Right forelimb (tissue), 1 donor: ENCODE data around the gene PLEK2.

Experiments used
- DNase-seq: peaks from one replicate; pipeline ENCODE4 v3.0.0-alpha.2; 2018

The PLEK2 gene

GRCh38 chr14:67396381-67396970 lies 15.5 kb downstream of the PLEK2 start:
- no peak for DNase-seq

GRCh38 chr14:67395876-67396189 lies 16.1 kb downstream of the PLEK2 start:
- DNase-seq, result no peak

GRCh38 chr14:67395086-67395875 lies 16.7 kb downstream of the PLEK2 start:
- DNase-seq, result no peak

GRCh38 chr14:67393689-67394088 lies 18.3 kb downstream of the PLEK2 start:
- no peak for DNase-seq

- no peak for DNase-seq
These were observed 19.2 kb downstream of the PLEK2 start for GRCh38 chr14:67392800-67393199.

GRCh38 chr14:67392123-67392522 lies 19.8 kb downstream of the PLEK2 start:
- no peak for DNase-seq

- no peak for DNase-seq
These were observed 20.7 kb downstream of the PLEK2 start for GRCh38 chr14:67391268-67391667.

- DNase-seq, result no peak
These were observed 22.0 kb downstream of the PLEK2 start for GRCh38 chr14:67389811-67390534.

- no peak for DNase-seq
These were observed 22.7 kb downstream of the PLEK2 start for GRCh38 chr14:67389275-67389674.

GRCh38 chr14:67387195-67387594 lies 24.8 kb downstream of the PLEK2 start:
- no peak for DNase-seq

- DNase-seq, result no peak
These were observed 26.3 kb downstream of the PLEK2 start for GRCh38 chr14:67385618-67386017.

- no peak for DNase-seq
These were observed 26.8 kb downstream of the PLEK2 start for GRCh38 chr14:67385120-67385519.

- DNase-seq, result no peak
These were observed 34.0 kb downstream of the PLEK2 start for GRCh38 chr14:67377916-67378315.

- no peak for DNase-seq
These were observed 38.6 kb downstream of the PLEK2 start for GRCh38 chr14:67373347-67373746.

- no peak for DNase-seq
These were observed 39.1 kb downstream of the PLEK2 start for GRCh38 chr14:67372833-67373232.

- no peak for DNase-seq
These were observed 40.5 kb downstream of the PLEK2 start for GRCh38 chr14:67371247-67372148.

GRCh38 chr14:67370830-67371229 lies 41.1 kb downstream of the PLEK2 start:
- DNase-seq, result no peak

- no peak for DNase-seq
These were observed 46.5 kb downstream of the PLEK2 start for GRCh38 chr14:67365476-67365875.

GRCh38 chr14:67360470-67361206 lies 51.3 kb downstream of the PLEK2 start:
- no peak for DNase-seq

GRCh38 chr14:67359775-67360469 lies 52.0 kb downstream of the PLEK2 start, which contains the start of the genes ATP6V1D and EIF2S1:
ATP6V1D (minus strand) TSS chr14:67359804; CDS start chr14:67359698, 106 bp downstream.
EIF2S1 (plus strand) TSS chr14:67360328; CDS start chr14:67364768, 4,440 bp downstream.
- DNase-seq, result peak; percentile 100
